HCT116 (cell line): ENCODE measurements around the gene SLC39A10.

Experiments
- ATF3 ChIP-seq: IDR thresholded peaks from 2 replicates; pipeline ENCODE4 v1.6.1; 2012
- CEBPB ChIP-seq: IDR thresholded peaks from 2 replicates; pipeline ENCODE4 v1.6.1; 2012; ENCODE audit warnings: low read depth
- CTCF ChIP-seq, 3 experiments: fragments of 200-600 bp in 1 of 3; sonication (generic) in 1 of 3; IDR thresholded peaks in 2 of 3; conservative IDR thresholded peaks in 1 of 3; 2 replicates each; pipeline ENCODE4 v1.5.1; 2012 to 2017; ENCODE audit warnings: low read depth in 2 of 3, low read length in 2 of 3, antibody characterized with exemption in 1 of 3, borderline replicate concordance in 1 of 3, control low read depth in 1 of 3, mild to moderate bottlenecking in 1 of 3, mixed read lengths in 1 of 3, mixed run types in 1 of 3, moderate library complexity in 1 of 3; ENCODE audit not compliant: insufficient read depth in 1 of 3
- EZH2 ChIP-seq: fragments of 200-600 bp; sonication (generic); IDR thresholded peaks from 2 replicates; pipeline ENCODE4 v1.6.1; 2017; ENCODE audit warnings: antibody characterized with exemption, mixed run types
- EZH2phosphoT487 ChIP-seq: fragments of 200-600 bp; IDR thresholded peaks from 2 replicates; pipeline ENCODE4 v1.6.1; 2018; ENCODE audit warnings: antibody characterized with exemption, borderline replicate concordance
- FOSL1 ChIP-seq: IDR thresholded peaks from 2 replicates; pipeline ENCODE4 v1.6.1; 2012; ENCODE audit warnings: low read depth
- JUND ChIP-seq: IDR thresholded peaks from 2 replicates; pipeline ENCODE4 v1.6.1; 2012
- MAX ChIP-seq: IDR thresholded peaks from 2 replicates; pipeline ENCODE4 v1.6.1; 2012
- POLR2A ChIP-seq: IDR thresholded peaks from 2 replicates; pipeline ENCODE4 v1.7.0; 2011; ENCODE audit warnings: borderline replicate concordance; ENCODE audit not compliant: insufficient read depth, insufficient read length; ENCODE audit errors: extremely low read depth
- POLR2AphosphoS5 ChIP-seq: IDR thresholded peaks from 2 replicates; pipeline ENCODE4 v1.6.1; 2011; ENCODE audit warnings: mild to moderate bottlenecking, low read depth, low read length, moderate library complexity
- SP1 ChIP-seq: IDR thresholded peaks from 2 replicates; pipeline ENCODE4 v1.6.1; 2012; ENCODE audit warnings: low read depth
- YY1 ChIP-seq: IDR thresholded peaks from 2 replicates; pipeline ENCODE4 v1.6.1; 2011; ENCODE audit warnings: low read length, low read depth, moderate library complexity, mild to moderate bottlenecking; ENCODE audit not compliant: insufficient replicate concordance; ENCODE audit errors: extremely low read depth

DNA sequence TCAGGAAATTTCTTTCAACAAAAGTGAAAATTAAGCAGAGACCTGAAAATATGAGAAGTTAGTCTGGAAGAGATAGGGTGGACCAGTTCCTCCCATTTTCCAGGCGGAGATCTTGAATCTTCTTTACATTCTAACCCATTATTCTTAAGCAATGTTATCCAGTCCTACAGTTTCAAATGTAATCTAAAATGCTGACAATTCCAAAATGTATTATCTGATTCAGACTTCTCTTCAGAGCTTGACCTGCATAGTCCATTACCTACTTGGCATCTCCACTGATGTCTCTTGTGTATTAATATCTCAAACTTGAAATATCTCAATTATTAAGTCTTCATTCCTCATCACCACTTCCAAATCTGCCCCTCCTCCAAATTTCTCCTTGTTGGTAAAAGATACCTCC, 28.4 kb upstream of the SLC39A10 start:
- TF ChIP-seq MAX: no peak
- no peak for TF ChIP-seq EZH2
- no peak for TF ChIP-seq POLR2AphosphoS5
- TF ChIP-seq CTCF (IDR thresholded peaks at IDR 0.05 in 2 of 3, conservative IDR thresholded peaks at IDR 0.05 in 1 of 3; ENCODE audit: borderline replicate concordance in 1 of 3, insufficient read depth in 1 of 3, low read depth in 2 of 3, low read length in 2 of 3): no peak
- TF ChIP-seq CEBPB: no peak
- TF ChIP-seq POLR2A: no peak
- TF ChIP-seq JUND: no peak
- no peak for TF ChIP-seq SP1
- TF ChIP-seq EZH2phosphoT487: no peak
- TF ChIP-seq YY1: no peak
- TF ChIP-seq FOSL1: no peak
- TF ChIP-seq ATF3: no peak
